Vagina (tissue), 2 donors: ENCODE measurements around the gene WDR83.

ENCODE experiments used
- POLR2A ChIP-seq, 2 donors: fragments of 450-650 bp; IDR thresholded peaks; one replicate each; pipeline ENCODE4 v1.6.1; 2017; ENCODE audit warnings: antibody characterized with exemption in 2 of 2, mild to moderate bottlenecking in 2 of 2, moderate library complexity in 2 of 2
- TF ChIP-seq, protein P1 (sequence below), 3 experiments: fragments of 450-650 bp in 2 of 3; fragments of 200-600 bp in 1 of 3; sonication (generic) in 1 of 3; IDR thresholded peaks; one replicate each; pipeline ENCODE4 v1.5.1; 2017 to 2019; ENCODE audit warnings: antibody characterized with exemption in 3 of 3, mild to moderate bottlenecking in 2 of 3, moderate library complexity in 2 of 3

DNA sequence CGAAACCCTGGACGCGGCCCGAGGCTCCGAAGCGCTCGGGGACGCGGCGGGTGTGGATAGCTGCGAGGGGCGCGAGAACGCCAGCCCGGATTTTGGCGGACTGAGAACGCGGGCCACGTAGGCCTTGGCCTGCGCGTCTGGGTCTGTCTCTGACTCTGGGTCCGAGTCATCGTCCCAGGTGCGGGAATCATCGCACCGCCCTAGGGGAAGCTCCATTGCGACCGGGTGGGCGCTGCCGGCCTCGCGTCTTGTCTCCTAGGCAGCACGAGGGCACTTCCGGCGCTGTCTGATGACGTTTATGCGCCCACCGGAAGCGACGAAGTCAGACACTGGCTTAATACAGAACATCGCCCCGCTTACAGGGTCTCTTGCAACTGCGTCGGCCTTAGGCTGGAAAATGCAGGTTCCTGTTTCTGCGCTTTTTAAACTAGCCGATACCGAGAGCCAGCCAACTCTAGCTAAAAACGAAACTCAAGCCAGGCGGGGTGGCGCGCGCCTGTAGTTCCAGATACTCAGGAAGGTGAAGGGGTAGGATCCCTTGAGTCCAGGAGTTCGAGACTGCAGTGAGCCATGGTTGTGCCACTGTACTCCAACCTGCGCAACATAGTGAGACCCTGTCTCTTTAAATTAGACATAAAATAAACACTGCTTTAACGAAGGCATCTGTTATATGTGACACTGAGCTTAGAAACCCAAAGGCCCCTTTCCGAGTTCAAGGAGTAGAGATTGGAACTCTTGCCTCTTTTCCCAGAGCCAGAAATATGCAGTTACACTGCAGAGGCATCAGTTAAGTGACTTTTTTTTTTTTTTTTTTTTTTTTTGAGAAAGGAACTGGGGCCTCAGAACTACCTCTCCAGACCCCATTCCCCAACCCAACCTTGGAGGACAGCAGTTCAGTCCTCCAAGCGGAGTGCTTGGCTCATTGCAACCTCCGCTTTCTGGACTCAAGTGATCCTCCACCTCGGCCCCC, 30.0 kb downstream of the WDR83 start, which contains the start of gene FBXW9:
- TF ChIP-seq, protein P1, sequence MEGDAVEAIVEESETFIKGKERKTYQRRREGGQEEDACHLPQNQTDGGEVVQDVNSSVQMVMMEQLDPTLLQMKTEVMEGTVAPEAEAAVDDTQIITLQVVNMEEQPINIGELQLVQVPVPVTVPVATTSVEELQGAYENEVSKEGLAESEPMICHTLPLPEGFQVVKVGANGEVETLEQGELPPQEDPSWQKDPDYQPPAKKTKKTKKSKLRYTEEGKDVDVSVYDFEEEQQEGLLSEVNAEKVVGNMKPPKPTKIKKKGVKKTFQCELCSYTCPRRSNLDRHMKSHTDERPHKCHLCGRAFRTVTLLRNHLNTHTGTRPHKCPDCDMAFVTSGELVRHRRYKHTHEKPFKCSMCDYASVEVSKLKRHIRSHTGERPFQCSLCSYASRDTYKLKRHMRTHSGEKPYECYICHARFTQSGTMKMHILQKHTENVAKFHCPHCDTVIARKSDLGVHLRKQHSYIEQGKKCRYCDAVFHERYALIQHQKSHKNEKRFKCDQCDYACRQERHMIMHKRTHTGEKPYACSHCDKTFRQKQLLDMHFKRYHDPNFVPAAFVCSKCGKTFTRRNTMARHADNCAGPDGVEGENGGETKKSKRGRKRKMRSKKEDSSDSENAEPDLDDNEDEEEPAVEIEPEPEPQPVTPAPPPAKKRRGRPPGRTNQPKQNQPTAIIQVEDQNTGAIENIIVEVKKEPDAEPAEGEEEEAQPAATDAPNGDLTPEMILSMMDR (IDR thresholded peaks at IDR 0.05) = no peak
- no peak for TF ChIP-seq POLR2A (IDR thresholded peaks at IDR 0.05)
